Lower lobe of right lung (tissue), 2 donors: ENCODE results near the gene TULP1. TPM values are rescaled to one million over a fixed set of nuclear protein-coding genes. Genes with fewer than 3 reads are reported as not detected.

ENCODE experiments used
- ATAC-seq, 2 donors: fragments of 200-7000 bp; cut with Tn5 transposase; one replicate each; pipeline ENCODE4 v1.9.1; 2020 to 2022; ENCODE audit warnings: mild to moderate bottlenecking in 2 of 2, moderate library complexity in 2 of 2
- DNase-seq: peaks from one replicate; pipeline ENCODE4 v3.0.0-alpha.2; 2020
- H3K27ac ChIP-seq: fragments of 200-600 bp; one replicate; pipeline ENCODE4 v1.8.0; 2022
- H3K27me3 ChIP-seq: fragments of 200-600 bp; one replicate; pipeline ENCODE4 v1.8.0; 2022; ENCODE audit warnings: low read depth
- H3K36me3 ChIP-seq: fragments of 200-600 bp; one replicate; pipeline ENCODE4 v1.8.0; 2022; ENCODE audit warnings: mild to moderate bottlenecking
- H3K4me1 ChIP-seq: fragments of 200-600 bp; one replicate; pipeline ENCODE4 v1.8.0; 2022
- H3K4me3 ChIP-seq: fragments of 200-600 bp; one replicate; pipeline ENCODE4 v1.8.0; 2022; ENCODE audit warnings: mild to moderate bottlenecking
- H3K9me3 ChIP-seq: fragments of 200-600 bp; one replicate; pipeline ENCODE4 v1.8.0; 2022
- intact Hi-C: fragments of 100-400 bp; cut with DNase I; formaldehyde crosslinking; loops from one replicate; pipeline ENCODE4 v1.11.0; 2022
- total RNA-seq: library from RNA; stranded (reverse); fragmentation: NEBNext Ultra II Directional; extraction: Animal tissue kit (Norgen Biotek cat#: 25700); gene quantifications from one replicate; pipeline ENCODE4 v1.2.1, GENCODE V29; 2021
- TF ChIP-seq, protein P1 (sequence below): fragments of 200-600 bp; IDR thresholded peaks from one replicate; pipeline ENCODE4 v1.8.0; 2022; ENCODE audit warnings: antibody characterized with exemption, mild to moderate bottlenecking
- donor health status: DM: no; HTN: yes; CAD: no; lungs with severe emphysema.

TULP1 gene
- total RNA-seq, 1 donor from 2014 or later, result not detected

DNA sequence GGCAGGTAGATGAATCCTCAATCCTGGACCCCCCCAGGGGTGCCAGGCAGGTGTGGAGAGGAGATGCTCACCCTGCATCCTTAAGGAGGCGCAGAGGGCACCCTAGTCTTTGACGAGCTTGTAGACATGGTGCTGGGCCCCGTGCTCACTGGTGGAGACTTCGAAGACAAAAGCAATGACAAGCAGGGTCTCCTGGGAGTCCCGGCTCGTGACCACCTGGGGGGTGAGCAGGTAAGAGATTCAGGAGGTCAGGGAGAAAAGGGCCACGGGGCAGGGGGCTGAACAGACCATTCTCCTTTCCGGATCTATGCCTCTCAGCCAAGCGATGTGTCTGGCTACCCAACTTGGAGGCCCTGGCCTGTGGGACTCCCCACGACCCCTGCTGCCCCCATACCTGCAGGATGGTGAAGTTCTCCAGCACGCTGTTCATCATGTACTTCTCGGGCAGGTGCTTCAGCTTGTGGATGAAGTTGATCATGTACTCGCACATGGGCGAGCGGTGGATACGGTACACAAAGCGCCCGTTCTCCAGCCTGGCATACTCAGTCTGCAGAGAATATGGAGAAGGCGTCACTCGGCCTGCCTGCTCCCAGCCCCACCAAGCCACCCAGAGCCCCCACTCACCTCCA lies 37.6 kb downstream of the TULP1 start:
- Histone ChIP-seq H3K4me3 (no peak overlapping the region), H3K4me1 (peaks cover 21% of the 10 kb centered on the region), H3K9me3 (no peaks in the 10 kb centered on the region), H3K27ac (no peak overlapping the region), H3K27me3 (no peaks in the 10 kb centered on the region), H3K36me3 (peaks cover 76% of the 10 kb centered on the region)
- TF ChIP-seq, protein P1, sequence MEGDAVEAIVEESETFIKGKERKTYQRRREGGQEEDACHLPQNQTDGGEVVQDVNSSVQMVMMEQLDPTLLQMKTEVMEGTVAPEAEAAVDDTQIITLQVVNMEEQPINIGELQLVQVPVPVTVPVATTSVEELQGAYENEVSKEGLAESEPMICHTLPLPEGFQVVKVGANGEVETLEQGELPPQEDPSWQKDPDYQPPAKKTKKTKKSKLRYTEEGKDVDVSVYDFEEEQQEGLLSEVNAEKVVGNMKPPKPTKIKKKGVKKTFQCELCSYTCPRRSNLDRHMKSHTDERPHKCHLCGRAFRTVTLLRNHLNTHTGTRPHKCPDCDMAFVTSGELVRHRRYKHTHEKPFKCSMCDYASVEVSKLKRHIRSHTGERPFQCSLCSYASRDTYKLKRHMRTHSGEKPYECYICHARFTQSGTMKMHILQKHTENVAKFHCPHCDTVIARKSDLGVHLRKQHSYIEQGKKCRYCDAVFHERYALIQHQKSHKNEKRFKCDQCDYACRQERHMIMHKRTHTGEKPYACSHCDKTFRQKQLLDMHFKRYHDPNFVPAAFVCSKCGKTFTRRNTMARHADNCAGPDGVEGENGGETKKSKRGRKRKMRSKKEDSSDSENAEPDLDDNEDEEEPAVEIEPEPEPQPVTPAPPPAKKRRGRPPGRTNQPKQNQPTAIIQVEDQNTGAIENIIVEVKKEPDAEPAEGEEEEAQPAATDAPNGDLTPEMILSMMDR, result no peak
- intact Hi-C loops, result no loop called here
- no peak for DNase-seq
- ATAC-seq, result no peak

GRCh38 chr6:35474131-35474941 lies 38.4 kb downstream of the TULP1 start:
- H3K4me1 ChIP-seq, result peaks cover 28% of the 10 kb centered on the region
- DNase-seq (no peak), ATAC-seq (peak in 1 of 2 donors; percentile 10)
- TF ChIP-seq, protein P1, result no peak
- no peak overlapping the region for H3K27ac ChIP-seq
- H3K36me3 ChIP-seq, result peaks cover 75% of the 10 kb centered on the region
- no peak overlapping the region for H3K4me3 ChIP-seq
- no peaks in the 10 kb centered on the region for H3K27me3 ChIP-seq
- no peaks in the 10 kb centered on the region for H3K9me3 ChIP-seq
- intact Hi-C loops, result no loop called here

GRCh38 chr6:35473850-35474130 lies 38.9 kb downstream of the TULP1 start:
- DNase-seq (no peak), ATAC-seq (no peak)
- Histone ChIP-seq H3K4me1 (peaks cover 34% of the 10 kb centered on the region), H3K27ac (no peak overlapping the region), H3K4me3 (no peak overlapping the region), H3K27me3 (no peaks in the 10 kb centered on the region), H3K9me3 (no peaks in the 10 kb centered on the region), H3K36me3 (peaks cover 70% of the 10 kb centered on the region)
- TF ChIP-seq, protein P1, result no peak
- intact Hi-C loops, result no loop called here

DNA sequence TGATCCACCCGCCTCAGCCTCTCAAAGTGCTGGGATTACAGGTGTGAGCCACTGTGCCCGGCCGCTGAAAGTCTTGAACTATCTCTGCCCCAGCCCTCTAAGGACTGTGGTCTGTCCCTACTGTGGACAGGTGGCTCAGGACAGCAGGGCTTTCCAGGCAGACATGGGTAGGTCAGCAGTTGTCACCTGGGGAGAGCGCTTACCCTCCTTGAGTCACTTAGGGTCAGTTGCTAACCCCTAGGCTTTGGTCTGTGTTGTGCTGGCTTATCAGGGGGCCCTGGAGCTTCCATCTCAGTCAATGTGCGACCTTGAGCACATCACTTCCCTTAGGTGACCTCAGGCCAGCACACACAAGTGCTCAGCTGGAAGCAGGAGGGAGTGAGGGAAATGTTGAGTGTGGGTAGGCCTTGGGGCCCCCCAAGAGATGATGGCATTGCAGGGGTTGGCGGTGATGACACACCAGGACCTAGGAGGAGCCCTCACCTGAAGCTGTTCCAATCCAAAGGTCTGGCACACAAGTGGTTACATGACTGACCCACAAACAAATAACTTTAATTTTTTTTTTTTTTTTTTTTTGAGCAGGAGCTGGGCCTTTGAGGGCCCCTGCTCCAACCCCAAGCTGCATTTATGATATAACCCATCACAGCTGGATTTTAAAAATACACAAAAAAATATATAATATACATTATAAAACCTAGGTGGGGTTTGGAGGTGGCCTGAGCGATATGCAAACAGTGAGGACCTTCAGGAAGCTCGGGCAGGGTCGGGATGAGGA lies 39.4 kb downstream of the TULP1 start:
- TF ChIP-seq, protein P1, result no peak
- no peak overlapping the region for H3K27ac ChIP-seq
- no peak overlapping the region for H3K4me3 ChIP-seq
- intact Hi-C loops, result no loop called here
- ATAC-seq (no peak), DNase-seq (no peak)
- H3K27me3 ChIP-seq, result no peaks in the 10 kb centered on the region
- H3K36me3 ChIP-seq, result peaks cover 66% of the 10 kb centered on the region
- H3K4me1 ChIP-seq, result peaks cover 34% of the 10 kb centered on the region
- H3K9me3 ChIP-seq, result no peaks in the 10 kb centered on the region

DNA sequence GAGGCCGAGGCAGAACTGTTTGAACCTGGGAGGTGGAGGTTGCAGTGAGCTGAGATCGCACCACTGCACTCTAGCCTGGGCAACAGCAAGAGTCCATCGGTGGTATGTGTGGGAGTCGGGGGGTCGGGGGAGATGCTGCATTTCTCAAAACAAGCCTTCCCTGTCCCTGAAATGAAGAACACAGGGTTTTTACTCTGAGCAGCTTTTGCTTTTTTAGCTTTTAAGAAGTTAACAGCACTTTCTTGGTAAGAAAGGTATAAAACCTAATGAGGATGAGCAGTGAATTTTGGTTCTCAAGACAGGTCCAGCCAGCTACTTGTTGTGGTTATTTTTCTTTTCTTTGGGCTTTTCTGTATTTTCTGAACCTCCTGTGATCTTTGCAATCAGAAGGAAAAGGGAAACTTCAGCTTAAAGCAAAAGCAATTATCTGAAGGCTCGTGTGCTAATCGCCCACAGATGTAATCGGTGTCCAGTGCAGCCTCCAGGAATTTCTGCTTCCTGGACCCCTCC lies 40.8 kb downstream of the TULP1 start:
- Histone ChIP-seq H3K9me3 (no peaks in the 10 kb centered on the region), H3K36me3 (peaks cover 64% of the 10 kb centered on the region), H3K4me1 (peaks cover 38% of the 10 kb centered on the region), H3K4me3 (no peak overlapping the region), H3K27me3 (no peaks in the 10 kb centered on the region), H3K27ac (no peak overlapping the region)
- intact Hi-C loops, result no loop called here
- ATAC-seq (no peak), DNase-seq (no peak)
- TF ChIP-seq, protein P1, result no peak
